Measurements from ENCODE around the gene BIRC3.
"Not testable (repeated sequence)": the region's sequence is repeated elsewhere in the genome, so short reads cannot be mapped to it uniquely, and the experiment has no call there.

The BIRC3 gene

GRCh38 chr11:102288725-102289083 is 28.6 kb upstream of the BIRC3 start:
- Histone ChIP-seq H3K4me3 (ENCODE audit: low read depth, low read length) (no peak overlapping the region), H3K27me3 (replicated peaks) (no peaks in the 10 kb centered on the region), H3K27ac (no peak overlapping the region), H3K36me3 (replicated peaks) (no peaks in the 10 kb centered on the region)
- TF ChIP-seq CTCF (IDR thresholded peaks at IDR 0.05; ENCODE audit: low read depth, low read length, missing control alignments): no peak
- in situ Hi-C loops (cut with HindIII; ENCODE audit: low pct_ligation_motif_present, low sequenced_read_pairs): no loop called here
- no peak for DNase-seq

DNA sequence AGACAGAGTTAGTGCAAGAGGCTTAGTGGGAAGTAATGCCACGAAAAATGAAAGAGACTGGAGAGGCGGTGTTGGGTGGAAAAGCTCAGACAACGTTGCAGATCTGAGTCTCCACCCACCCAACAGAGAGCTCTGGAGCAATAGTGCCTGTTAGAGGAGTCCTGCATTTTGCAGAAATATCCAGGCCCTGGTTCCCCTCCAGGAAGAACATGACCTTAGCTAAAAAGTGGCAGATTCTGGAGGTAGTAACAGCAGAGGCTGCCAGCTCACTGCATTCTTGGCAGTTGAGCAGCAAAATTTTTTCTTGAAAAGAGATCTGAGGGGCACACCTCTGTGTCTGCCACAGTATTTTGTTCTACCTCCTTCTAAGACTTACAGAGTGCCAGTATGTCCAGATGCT is 27.7 kb upstream of the BIRC3 start:
- in situ Hi-C loops (cut with HindIII; ENCODE audit: low pct_ligation_motif_present, low sequenced_read_pairs): no loop called here
- no peak for DNase-seq
- Histone ChIP-seq H3K4me3 (ENCODE audit: low read depth, low read length) (no peak overlapping the region), H3K36me3 (replicated peaks) (no peaks in the 10 kb centered on the region), H3K27ac (no peak overlapping the region), H3K27me3 (replicated peaks) (no peaks in the 10 kb centered on the region)
- no peak for TF ChIP-seq CTCF (IDR thresholded peaks at IDR 0.05; ENCODE audit: low read depth, low read length, missing control alignments)

DNA sequence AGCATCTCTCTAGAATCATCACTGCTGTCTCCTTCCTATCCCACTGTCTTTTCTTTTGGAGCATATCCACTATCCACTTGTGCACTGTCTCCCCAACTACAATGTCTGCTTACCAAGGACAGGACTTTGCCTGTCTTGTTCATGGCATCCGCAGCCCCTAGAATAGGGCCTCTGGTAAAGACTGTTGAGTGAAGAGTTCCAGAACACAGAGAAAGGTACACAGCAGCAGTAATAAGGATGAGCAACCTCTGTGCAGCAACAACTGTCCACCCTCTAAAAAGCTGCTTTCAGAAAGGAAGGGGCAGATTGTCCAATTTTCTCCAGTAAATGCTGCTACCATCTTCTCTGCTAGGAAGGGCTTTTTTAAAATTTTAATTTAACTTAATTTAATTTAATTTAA is 25.5 kb upstream of the BIRC3 start:
- DNase-seq: no peak
- no peak for TF ChIP-seq CTCF (IDR thresholded peaks at IDR 0.05; ENCODE audit: low read depth, low read length, missing control alignments)
- no peak overlapping the region for H3K4me3 ChIP-seq (ENCODE audit: low read depth, low read length)
- in situ Hi-C loops (cut with HindIII; ENCODE audit: low pct_ligation_motif_present, low sequenced_read_pairs): no loop called here
- H3K36me3 ChIP-seq (replicated peaks): no peaks in the 10 kb centered on the region
- H3K27me3 ChIP-seq (replicated peaks): no peaks in the 10 kb centered on the region
- H3K27ac ChIP-seq: no peak overlapping the region

GRCh38 chr11:102292933-102293332 is 24.4 kb upstream of the BIRC3 start:
- DNase-seq: no peak
- in situ Hi-C loops (cut with HindIII; ENCODE audit: low pct_ligation_motif_present, low sequenced_read_pairs): no loop called here
- Histone ChIP-seq H3K36me3 (replicated peaks) (no peaks in the 10 kb centered on the region), H3K27ac (no peak overlapping the region), H3K27me3 (replicated peaks) (no peaks in the 10 kb centered on the region), H3K4me3 (ENCODE audit: low read depth, low read length) (no peak overlapping the region)
- no peak for TF ChIP-seq CTCF (IDR thresholded peaks at IDR 0.05; ENCODE audit: low read depth, low read length, missing control alignments)

GRCh38 chr11:102293873-102294601 is 23.2 kb upstream of the BIRC3 start:
- peak; percentile 39 for DNase-seq
- no peaks in the 10 kb centered on the region for H3K36me3 ChIP-seq (replicated peaks)
- H3K4me3 ChIP-seq (ENCODE audit: low read depth, low read length): no peak overlapping the region
- TF ChIP-seq CTCF (IDR thresholded peaks at IDR 0.05; ENCODE audit: low read depth, low read length, missing control alignments): peak; percentile 66
- in situ Hi-C loops (cut with HindIII; ENCODE audit: low pct_ligation_motif_present, low sequenced_read_pairs): no loop called here
- no peak overlapping the region for H3K27ac ChIP-seq
- no peaks in the 10 kb centered on the region for H3K27me3 ChIP-seq (replicated peaks)

GRCh38 chr11:102295045-102295444 is 22.2 kb upstream of the BIRC3 start:
- TF ChIP-seq CTCF (IDR thresholded peaks at IDR 0.05; ENCODE audit: low read depth, low read length, missing control alignments): no peak
- Histone ChIP-seq H3K27me3 (replicated peaks) (no peaks in the 10 kb centered on the region), H3K27ac (no peak overlapping the region), H3K36me3 (replicated peaks) (no peaks in the 10 kb centered on the region), H3K4me3 (ENCODE audit: low read depth, low read length) (no peak overlapping the region)
- no peak for DNase-seq
- in situ Hi-C loops (cut with HindIII; ENCODE audit: low pct_ligation_motif_present, low sequenced_read_pairs): no loop called here

DNA sequence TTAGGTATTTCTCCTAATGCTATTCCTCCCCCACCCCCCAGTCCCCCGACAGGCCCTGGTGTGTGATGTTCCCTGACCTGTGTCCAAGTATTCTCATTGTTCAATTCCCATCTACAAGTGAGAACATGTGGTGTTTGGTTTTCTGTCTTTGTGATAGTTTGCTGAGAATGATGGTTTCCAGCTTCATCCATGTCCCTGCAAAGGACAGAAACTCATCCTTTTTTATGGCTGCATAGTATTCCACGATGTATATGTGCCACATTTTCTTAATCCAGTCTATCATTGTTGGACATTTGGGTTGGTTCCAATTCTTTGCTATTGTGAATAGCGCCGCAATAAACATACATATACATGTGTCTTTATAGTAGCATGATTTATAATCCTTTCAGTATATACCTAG is 20.5 kb upstream of the BIRC3 start:
- in situ Hi-C loops (cut with HindIII; ENCODE audit: low pct_ligation_motif_present, low sequenced_read_pairs): not testable (repeated sequence)

DNA sequence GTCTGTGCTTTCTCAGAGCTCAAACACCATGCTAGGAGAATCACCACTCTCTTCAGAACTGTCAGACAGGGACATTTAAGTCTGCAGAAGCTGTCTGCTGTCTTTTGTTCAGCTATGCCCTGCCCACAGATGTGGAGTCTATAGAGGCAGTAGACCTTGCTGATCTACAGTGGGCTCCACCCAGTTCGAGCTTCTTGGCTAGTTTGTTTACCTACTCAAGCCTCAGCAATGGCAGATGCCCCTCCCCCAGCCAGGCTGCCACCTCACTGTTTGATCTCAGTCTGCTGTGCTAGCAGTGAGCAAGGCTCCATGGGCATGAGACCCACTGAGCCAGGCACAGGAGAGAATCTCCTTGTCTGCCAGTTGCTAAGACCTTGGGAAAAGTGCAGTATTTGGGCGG is 16.4 kb upstream of the BIRC3 start:
- H3K36me3 ChIP-seq (replicated peaks); in situ Hi-C loops (cut with HindIII; ENCODE audit: low pct_ligation_motif_present, low sequenced_read_pairs); DNase-seq; H3K27me3 ChIP-seq (replicated peaks); H3K27ac ChIP-seq; H3K4me3 ChIP-seq (ENCODE audit: low read depth, low read length): not testable (repeated sequence)

More for the DNA sequence above, 20.5 kb upstream of the BIRC3 start:
- not testable (repeated sequence) for DNase-seq; H3K27ac ChIP-seq; H3K27me3 ChIP-seq (replicated peaks); H3K4me3 ChIP-seq (ENCODE audit: low read depth, low read length); H3K36me3 ChIP-seq (replicated peaks)
